Fibroblast of skin of abdomen (primary cell): ENCODE measurements around the gene PAM.
A peak's percentile ranks its signal among the peaks of the same experiment; 100 is the strongest.

ENCODE experiments used
- DNase-seq: peaks from one replicate; pipeline ENCODE4 v3.0.0-alpha.2; 2013

The PAM gene

DNA sequence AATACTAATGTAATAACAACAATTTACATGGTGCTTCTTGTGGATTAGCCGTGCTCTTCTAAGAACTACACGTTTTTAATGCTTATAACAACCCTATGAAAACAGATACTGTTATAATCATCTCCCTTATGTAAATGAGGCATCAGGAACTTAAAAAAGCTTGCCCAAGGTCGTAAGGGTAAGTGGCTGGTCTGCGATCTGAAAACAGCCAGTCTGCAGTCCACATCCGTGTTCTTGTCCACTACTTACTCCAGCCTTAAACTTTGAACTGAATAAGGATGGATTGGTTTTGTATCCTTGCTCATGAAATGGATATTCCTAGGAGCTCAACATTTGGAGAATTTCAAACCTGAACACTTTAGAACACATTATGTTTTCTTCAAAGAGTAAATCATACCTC lies 26.7 kb downstream of the PAM start:
- DNase-seq: no peak

DNA sequence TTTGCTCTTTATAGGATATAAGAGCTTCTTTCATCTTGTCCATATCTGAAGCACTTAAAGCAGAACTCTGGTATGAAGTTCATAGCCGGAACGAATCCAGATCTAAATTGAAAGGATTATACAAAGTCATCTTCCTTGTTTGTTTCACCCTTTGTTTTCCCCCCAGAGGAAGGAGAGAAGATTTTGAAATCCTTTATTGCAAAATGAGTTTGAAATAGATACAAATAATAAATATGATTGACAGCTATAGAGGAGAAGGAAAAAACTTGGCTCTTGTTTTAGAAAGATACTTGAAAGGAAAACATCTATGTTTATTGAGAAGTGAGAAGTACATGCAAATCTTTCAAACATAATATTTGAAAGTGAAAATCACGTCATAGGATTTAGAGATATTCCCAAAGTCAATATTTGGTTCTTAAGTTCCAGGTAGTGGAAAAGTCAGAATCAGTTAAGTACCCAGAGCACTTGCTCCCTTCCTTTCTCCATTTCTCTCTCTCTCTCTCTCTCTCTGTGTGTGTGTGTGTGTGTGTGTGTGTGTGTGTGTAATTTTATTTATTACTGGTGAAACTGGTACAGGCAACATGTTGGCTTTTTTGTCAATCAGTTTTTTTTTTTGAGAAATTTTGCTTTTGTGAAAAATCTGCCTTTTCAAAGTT lies 27.2 kb downstream of the PAM start:
- no peak for DNase-seq

DNA sequence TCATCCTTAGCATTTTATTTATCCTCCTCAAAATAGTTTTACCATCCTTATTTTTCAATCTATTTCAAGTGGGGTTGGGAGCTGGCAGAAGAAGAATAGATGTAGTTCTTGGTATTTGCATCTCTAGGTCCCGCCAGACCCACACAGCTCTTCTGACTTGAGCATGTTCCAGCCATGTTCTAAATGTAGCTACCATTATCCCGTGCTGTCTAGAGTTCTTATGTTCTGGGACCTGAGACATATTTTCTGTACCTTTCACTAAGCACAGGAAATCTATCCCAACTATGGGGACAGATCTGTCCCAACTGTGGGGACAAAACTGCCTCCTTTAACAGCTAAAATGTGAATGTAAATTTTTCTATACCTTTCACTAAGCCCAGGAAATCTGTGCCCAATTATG lies 32.0 kb downstream of the PAM start:
- DNase-seq: no peak

DNA sequence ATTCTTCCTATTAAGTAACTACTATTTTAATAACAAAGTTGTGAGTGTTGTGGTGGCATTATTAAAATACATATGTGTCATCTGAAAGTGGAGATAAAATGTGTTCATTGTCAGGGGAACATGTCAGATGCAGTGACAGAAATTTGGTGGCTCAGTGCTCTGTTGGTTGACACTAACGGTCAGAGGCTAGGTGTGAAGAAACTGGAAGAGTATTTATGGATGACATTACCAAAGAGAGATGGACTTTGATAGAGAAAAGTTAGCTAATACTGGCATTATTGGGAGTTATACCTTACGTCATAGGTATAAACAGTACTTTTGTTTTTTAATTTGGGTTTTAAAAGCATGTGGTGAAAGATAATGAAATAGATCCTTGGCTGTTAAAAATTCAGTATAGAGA lies 33.7 kb downstream of the PAM start:
- DNase-seq: no peak

DNA sequence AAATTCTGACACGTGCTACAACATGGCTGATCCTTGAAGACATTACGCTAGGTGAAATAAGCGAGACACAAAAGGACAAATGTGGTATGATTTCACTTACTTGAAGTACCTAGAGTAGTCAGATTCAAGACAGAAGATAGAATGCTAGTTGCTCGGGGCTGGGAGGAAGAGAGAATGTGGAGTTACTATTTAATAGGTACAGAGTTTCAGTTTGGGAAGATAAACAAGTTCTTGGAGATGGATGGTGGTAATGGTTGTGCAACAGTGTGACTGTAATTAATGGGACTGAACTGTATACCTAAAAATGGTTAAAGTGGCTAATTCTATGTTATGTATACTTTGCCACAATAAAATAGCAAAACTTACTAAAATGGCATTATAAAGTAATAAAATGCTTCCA lies 34.4 kb downstream of the PAM start:
- DNase-seq: no peak

DNA sequence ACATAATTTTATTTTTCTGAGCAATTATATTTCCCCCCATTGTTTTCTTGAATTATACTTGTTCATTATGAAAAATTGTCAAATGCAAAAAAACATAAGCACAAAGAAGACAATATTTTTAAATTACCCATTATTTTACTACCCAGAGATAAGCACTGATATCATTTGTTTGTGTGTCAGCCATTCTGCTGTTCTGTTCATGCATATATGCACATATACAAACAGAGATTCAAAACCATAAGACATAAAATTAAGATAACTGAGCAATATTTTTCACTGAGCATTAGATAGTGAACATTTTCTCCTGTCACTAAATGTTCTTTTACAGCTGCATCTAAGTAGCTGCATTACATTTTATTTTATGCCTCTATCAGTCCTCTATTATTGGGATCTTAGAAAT lies 35.6 kb downstream of the PAM start:
- DNase-seq: no peak

DNA sequence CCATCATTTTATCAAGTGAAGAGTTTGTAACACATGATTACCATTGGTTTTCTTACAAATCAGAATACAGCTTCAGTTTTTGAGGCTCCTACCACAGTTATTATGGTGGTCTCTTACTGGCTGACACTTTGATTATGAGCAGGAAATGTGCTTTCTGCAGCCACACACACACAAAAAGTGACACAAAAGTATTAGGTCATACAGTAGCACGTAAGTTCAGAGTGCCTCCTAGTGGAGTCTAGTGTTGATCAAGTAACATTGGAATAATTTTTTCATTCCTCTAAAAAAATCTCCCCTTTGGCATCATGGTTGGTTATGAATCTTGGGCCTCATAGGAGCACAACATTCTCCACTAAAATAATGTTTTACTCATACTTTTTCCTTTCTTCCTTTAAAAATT lies 37.6 kb downstream of the PAM start:
- DNase-seq: no peak

DNA sequence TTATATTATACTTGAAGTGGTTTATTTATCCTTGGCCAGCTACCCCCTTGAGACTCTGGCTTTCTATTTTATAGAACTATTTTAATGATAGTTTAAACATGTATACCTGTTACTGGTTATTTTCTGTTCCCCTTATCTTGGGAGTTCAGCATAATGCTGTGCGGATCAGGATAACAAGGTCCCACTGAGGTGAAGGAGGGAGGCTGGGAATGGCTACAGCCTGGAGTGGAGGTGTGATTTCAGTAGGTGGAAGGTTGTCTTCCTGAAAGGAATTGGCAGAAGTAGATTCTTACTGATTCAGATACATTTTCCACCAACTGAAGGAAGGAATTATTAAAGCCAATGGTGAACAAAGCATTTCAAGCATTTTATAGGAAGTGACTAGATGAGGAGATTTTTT lies 38.9 kb downstream of the PAM start:
- DNase-seq: no peak

DNA sequence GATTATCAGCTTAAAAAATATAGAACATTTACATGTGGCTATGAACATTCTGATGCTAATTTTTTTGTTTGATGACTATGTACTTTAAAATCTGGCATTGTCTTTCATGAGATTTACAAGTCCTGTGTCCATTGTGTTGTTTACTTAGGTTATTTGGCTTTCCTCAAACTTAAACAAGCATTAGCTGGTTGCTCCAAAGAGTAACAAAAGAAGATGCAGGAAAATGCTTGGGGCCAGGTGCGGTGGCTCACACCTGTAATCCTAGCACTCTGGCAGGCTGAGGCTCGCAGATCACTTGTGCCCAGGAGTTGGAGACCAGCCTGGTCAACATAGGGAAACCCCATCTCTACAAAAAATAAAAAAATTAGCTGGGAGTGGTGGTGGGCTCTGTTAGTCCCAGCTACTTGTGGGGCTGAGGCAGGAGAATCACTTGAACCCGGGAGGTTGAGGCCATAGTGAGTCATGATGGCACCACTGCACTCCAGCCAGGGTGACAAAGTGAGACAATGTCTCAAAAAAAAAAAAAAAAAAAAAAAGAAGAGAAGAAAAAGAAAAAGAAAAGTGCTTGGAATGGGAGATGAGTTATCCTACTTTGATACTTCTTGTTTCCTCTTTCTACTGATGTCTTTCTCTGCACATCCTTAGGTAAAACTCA lies 39.7 kb downstream of the PAM start:
- no peak for DNase-seq

DNA sequence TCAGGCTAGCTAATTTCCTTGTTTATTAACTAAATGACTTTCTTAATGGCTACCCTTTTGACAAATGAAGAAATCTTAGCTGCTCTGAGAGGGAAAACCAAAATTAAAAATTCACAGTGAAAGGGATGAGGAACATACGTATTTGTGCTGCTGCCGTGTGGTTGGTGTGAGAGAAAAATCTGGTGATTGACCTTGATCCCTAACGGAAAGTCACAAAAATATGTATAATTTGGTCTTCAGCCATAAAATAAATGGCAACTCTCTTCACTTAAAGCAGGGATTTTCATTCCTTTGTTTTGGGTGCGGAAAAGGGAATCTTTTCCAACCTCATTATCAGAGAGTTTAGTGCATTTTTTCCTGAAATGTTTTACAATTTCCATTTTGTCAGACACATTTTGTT lies 40.4 kb downstream of the PAM start:
- DNase-seq: no peak

DNA sequence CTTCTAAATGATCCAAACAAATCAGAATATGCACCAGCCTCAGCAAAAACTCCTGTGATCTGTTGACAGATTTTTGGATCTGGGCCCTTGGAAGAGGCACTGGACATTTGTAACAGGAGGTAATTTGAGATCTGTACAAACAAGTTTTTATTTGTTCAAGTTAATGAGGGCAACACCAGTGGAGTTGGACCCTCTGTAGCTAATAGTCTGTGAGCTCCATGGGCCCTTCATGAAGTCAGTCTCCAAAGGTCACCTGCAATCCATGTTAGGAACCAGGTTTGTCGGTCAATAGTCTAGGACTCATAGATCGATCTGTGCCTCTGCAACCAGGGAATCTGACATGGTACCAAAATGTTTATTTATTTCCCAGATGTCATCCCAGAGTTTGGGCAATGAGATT lies 40.9 kb downstream of the PAM start:
- no peak for DNase-seq

DNA sequence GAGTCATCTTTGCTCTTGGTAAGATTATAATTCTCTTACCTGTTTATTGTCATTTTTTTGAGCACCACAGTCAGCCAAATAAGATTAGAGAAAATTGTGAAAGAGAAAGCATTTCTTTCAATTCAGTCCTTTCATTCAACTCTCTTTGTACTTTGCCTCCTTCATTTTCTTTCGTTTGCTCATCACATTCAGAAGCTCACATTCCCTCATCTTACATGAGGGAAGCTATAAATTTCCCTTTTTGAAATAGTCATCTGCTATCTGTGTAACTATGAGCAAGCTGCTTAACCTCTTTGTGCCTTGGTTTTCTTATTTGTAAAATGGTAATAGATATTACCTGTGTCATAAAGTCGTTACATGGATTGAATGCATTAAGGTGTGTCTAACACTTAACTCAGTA lies 41.4 kb downstream of the PAM start:
- DNase-seq: peak; percentile 45

DNA sequence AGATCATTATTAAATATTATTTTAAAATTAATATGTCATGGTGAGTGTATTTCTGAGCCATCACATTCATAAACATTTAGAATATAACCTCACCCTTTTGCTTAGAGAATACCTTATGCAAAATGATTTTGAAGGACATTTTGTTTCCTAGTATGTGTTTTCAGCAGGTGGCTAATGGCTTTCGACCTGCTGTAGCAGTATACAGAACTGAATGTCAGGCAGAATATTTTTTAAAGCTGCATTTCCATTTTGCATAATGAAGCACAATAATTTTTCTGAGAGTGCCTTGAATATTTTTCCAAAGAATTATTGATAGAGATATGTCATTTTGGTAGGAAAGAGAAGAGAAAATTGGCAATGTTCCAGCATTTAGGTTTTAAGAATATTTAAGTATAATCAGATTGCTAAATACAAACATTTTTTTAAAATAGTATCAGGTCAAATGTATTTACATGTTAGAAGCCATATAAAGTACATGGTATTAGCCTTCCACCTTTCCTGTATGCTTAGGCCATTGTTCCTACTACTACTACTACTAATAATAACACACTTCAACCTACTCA lies 42.3 kb downstream of the PAM start:
- DNase-seq: no peak

DNA sequence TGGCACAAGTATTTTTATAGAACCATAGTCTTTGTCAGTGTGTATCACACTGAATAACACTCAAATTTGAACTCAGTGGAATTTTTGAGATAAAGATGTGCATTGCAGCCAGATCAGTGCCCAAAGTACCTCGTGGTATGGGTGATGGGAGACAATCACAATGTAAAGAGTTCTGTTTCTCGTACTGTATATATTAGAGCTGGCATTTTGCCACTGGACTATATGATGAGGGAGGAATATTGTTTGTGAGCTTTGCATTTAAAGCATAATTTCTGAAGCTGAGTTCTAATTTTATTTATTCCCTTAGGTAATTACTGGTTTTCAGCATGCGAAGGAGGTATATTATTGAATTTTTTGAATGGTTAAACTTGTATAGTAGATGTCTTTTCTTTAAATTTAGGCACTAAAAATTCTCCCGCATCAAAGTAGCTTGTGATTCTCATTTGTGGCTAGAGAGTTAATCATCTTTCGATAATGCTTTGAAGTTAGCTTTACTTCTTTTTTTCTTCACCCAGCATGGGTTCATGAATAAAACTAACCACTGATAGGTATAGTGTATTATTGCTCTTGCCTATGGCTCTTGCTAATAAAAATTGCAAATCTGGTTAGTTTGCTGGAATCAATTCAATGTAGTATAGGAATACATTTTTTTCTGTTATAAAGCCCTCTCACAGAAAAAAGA lies 43.1 kb downstream of the PAM start:
- DNase-seq: no peak

DNA sequence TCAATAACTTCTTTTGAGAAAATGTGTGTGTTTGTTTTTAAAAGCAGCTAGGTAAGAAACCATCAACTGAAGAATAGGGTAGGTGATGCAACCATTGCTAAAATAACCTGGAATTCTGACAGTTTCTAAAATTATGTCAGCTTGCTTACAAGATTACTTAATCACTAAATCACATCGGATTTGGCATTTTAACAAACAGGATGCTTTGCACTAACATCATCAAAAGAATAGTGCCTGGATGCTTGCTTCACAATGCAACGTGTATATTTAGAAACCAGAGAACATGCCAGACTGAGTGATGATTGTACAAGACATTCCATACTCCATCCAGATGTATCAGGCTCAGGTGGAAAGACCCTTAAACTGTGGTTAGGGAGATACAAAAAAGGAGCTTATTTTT lies 43.9 kb downstream of the PAM start:
- no peak for DNase-seq

DNA sequence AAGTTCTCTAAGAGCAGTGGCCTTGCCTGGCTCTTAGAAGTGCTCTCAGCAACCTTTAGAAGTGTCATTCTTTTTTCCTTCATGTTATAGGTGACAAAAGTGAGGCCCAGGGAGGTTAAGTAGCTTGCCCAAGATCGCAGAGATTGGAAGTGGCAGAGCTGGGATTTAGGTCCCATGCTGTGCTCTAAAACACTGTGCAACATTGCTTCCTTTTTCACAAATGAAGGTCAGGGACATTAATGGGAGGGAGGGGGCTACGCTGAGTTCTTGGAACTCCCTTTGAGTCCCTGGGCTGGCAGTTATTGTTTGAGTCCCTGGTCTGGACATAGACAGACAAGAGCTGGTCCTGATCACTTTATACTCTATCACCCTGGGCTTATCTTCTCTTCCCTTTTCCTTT lies 45.3 kb downstream of the PAM start:
- no peak for DNase-seq

DNA sequence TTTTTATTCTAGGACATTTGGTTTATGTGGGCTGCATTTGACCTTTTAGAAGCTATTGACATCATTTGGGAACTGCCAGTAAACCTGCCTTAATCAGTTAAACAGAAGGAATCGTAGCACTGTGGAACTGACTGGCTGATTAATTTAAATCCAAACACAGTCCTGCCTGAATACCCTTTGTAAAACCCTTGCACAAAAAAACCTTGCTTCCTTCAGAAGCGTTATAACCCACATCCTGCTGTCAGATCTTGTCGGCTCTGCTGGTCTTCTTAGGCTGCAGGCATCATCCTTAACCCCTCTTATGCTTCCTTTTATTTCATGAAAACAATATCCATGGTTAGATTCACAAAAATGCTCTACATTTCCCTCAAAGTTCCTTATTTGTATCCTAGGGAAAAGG lies 46.3 kb downstream of the PAM start:
- DNase-seq: no peak

DNA sequence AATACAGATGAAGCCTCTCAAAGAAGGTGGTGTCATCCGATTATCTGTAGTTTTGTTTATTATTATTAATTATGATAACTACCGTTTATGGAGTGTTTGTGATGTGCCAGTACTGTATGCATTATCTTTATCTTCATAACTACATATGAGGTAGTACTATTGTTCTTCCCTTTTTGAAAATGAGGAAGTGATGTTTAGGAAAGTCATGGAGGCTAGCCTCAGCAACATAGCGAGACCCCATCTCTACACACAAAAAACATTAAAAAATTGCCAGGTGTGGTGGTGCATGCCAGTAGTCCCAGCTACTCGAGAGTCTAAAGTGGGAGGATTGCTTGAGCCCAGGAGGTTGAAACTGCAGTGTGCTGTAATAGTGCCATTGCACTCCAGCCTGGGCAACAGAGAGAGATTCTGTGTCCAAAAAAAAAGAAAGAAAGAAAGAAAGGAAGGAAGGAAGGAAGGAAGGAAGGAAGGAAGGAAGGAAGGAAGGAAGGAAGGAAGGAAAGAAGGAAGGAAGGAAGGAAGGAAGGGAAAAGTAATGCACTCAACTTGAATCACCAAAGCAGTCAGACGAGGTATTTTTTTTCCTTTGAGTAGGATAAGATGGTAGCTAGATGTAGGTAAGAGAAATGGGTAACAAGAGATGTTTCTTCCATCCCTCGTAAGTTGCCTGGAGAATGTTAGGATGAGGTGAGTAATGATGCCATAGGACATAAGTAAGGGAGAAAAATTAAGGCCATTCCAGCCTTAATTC lies 47.8 kb downstream of the PAM start:
- DNase-seq: no peak

DNA sequence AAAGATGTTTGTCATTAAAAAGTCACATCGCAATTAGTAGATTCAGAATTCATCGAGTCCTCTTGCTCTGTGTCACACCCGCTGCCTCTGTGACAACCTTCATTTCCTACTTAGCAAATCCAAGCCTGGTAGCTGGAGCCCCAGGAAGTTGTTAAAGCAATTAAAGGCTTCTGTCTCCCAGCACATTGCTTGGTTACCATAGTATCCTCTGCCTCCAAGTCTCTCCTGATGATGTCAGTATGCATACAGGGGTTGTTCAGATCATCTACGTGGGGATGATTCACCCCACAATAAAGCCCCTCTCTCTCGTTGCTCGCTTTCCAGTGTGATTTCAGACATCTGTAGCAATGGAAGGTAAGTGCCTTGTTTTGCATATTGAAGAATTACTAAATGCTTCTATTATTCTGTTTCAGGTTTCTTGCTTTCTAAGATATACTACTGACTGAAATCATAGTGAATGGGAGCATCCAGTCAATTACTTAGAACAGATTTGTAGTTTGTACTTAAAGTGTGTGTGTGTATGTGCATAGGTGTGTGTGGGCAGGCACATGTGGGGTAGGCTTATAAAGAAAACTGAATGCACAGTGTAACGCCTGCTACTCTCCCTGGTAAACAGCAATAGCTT lies 52.9 kb downstream of the PAM start:
- peak; percentile 67 for DNase-seq

DNA sequence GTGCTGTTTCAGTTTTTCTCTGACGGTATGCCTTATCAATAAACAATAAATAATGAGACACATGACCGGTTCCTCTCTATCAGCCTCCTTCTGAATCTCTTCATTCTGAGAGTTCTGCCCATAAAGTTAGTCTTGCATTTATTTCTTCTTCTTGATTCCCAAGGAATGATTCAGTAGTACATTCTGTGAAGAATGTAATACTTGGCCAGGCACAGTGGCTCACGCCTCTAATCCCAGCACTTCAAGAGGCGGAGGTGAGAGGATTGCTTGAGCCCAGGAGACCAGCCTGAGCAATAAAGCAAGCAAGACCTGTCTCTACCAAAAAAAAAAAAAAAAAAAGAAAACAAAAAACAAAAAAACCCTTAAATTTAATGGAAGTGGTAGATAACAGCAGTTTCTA lies 53.9 kb downstream of the PAM start:
- DNase-seq: no peak

DNA sequence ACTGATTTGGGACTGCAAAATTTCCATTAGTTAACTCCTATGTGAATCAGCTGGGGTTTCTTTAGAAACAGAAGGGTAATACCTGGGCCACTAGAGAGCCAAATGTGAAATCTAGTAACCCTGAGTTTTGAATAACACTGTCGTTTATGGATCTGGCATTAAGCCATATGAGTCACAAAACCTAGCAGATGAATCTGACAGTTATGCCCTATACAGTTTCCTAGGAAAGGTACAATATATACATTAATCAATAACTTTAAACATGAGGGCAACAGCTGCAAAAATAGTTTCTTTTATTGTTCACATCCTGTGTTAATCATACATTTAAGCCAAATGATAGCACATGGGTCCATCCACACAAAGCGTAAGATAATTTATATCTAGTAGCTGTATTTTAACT lies 56.9 kb downstream of the PAM start:
- DNase-seq: peak; percentile 75

DNA sequence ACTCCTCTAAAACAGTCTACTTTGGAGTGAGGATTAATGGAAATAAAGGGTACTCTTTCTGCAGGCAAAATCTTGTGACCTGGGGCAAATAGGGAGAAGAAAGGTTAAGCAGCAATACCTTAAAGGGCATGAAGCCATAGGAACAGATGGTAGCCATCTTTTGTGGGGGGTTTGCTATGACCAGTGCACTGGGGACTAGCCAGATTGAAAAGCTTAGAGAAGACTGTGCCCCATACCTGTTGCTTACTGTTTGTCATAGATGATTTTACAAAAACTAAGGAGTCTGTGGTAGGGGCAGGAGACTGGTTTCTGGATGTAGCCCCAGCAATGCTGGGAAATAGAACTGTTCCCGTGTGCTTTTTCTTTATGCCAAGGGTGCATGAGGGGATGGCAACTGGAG lies 58.6 kb downstream of the PAM start:
- no peak for DNase-seq

DNA sequence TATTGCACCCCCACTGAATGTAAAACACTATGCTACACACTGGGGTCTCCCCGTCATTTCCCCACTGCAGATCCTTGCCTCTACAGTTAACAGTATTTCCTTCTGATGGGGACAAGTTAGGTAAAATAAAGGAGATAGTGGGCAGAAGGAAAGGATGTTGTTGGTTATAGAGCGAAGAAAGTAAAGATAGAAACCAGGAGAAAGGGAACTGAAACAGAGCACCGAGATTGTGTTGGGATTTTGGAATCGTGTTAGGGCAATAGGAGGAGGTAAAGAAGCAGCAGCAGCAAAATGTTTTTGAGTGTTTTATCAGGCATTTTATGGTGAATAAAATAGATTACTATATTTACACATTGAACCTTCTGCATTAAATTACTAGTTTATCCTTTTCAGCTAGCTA lies 60.0 kb downstream of the PAM start:
- DNase-seq: no peak
